Peyer's patch (tissue), 4 donors: ENCODE data around the gene CYREN.

Experiments used
- POLR2A ChIP-seq, 2 donors: fragments of 450-650 bp; IDR thresholded peaks; one replicate each; pipeline ENCODE4 v1.5.1; 2017; ENCODE audit warnings: antibody characterized with exemption in 2 of 2, mild to moderate bottlenecking in 2 of 2, moderate library complexity in 2 of 2
- TF ChIP-seq, protein P1 (sequence below), 6 experiments: fragments of 450-650 bp in 4 of 6; fragments of 200-600 bp in 2 of 6; sonication (generic) in 1 of 6; IDR thresholded peaks; one replicate each; pipeline ENCODE4 v1.5.1; 2017 to 2019; ENCODE audit warnings: antibody characterized with exemption in 6 of 6, mild to moderate bottlenecking in 3 of 6, moderate library complexity in 1 of 6

GRCh38 chr7:135180122-135180521, 9.6 kb upstream of the CYREN start:
- TF ChIP-seq, protein P1, sequence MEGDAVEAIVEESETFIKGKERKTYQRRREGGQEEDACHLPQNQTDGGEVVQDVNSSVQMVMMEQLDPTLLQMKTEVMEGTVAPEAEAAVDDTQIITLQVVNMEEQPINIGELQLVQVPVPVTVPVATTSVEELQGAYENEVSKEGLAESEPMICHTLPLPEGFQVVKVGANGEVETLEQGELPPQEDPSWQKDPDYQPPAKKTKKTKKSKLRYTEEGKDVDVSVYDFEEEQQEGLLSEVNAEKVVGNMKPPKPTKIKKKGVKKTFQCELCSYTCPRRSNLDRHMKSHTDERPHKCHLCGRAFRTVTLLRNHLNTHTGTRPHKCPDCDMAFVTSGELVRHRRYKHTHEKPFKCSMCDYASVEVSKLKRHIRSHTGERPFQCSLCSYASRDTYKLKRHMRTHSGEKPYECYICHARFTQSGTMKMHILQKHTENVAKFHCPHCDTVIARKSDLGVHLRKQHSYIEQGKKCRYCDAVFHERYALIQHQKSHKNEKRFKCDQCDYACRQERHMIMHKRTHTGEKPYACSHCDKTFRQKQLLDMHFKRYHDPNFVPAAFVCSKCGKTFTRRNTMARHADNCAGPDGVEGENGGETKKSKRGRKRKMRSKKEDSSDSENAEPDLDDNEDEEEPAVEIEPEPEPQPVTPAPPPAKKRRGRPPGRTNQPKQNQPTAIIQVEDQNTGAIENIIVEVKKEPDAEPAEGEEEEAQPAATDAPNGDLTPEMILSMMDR (IDR thresholded peaks at IDR 0.05): no peak
- TF ChIP-seq POLR2A (IDR thresholded peaks at IDR 0.05): no peak
